SU-DHL-6 (cell line): ENCODE data around the gene FERMT2.

ENCODE experiments used
- EZH2phosphoT487 ChIP-seq: fragments of 200-600 bp; sonication (generic), shearing (Covaris generic); conservative IDR thresholded peaks from 2 replicates; pipeline ENCODE4 v1.6.1; 2018; ENCODE audit warnings: mild to moderate bottlenecking, antibody characterized with exemption, low read length, moderate library complexity, mixed read lengths
- TF ChIP-seq, protein P1 (sequence below): fragments of 200-600 bp; sonication (generic); IDR thresholded peaks from one replicate; pipeline ENCODE4 v1.5.1; 2017; ENCODE audit warnings: antibody characterized with exemption, mild to moderate bottlenecking, low read length, moderate library complexity; ENCODE audit not compliant: insufficient read depth, poor library complexity, severe bottlenecking

GRCh38 chr14:52913271-52913670 is 37.6 kb downstream of the FERMT2 start:
- TF ChIP-seq, protein P1, sequence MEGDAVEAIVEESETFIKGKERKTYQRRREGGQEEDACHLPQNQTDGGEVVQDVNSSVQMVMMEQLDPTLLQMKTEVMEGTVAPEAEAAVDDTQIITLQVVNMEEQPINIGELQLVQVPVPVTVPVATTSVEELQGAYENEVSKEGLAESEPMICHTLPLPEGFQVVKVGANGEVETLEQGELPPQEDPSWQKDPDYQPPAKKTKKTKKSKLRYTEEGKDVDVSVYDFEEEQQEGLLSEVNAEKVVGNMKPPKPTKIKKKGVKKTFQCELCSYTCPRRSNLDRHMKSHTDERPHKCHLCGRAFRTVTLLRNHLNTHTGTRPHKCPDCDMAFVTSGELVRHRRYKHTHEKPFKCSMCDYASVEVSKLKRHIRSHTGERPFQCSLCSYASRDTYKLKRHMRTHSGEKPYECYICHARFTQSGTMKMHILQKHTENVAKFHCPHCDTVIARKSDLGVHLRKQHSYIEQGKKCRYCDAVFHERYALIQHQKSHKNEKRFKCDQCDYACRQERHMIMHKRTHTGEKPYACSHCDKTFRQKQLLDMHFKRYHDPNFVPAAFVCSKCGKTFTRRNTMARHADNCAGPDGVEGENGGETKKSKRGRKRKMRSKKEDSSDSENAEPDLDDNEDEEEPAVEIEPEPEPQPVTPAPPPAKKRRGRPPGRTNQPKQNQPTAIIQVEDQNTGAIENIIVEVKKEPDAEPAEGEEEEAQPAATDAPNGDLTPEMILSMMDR: no peak
- TF ChIP-seq EZH2phosphoT487: no peak
